GM12873 (cell line): ENCODE measurements around the gene ITSN1.
A peak's percentile ranks its signal among the peaks of the same experiment; 100 is the strongest.

ENCODE experiments used
- TF ChIP-seq, protein P1 (sequence below): IDR thresholded peaks from 2 replicates; pipeline ENCODE4 v1.5.1; 2012; ENCODE audit warnings: low read depth, mild to moderate bottlenecking, moderate library complexity, low read length, control low read depth; ENCODE audit not compliant: insufficient read depth; ENCODE audit errors: missing control alignments

Gene ITSN1

DNA sequence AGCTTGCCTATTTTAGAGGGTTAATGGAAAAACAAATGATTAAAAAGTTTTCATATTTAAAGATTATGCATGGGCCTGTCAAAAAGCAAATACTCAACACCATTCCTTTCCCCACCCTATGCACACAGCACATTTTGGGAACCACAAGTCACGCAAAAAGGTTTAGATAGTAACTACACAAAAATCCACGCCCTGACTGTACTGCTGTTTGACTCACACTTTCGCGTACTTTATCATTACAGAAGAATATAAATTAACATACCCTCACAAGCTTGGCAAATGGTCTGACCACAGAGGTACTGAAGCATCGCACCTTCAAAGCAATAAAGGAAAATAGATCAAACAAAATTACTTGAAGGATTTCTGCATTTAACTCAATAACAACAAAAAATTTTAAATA lies 271.9 kb downstream of the ITSN1 start:
- TF ChIP-seq, protein P1, sequence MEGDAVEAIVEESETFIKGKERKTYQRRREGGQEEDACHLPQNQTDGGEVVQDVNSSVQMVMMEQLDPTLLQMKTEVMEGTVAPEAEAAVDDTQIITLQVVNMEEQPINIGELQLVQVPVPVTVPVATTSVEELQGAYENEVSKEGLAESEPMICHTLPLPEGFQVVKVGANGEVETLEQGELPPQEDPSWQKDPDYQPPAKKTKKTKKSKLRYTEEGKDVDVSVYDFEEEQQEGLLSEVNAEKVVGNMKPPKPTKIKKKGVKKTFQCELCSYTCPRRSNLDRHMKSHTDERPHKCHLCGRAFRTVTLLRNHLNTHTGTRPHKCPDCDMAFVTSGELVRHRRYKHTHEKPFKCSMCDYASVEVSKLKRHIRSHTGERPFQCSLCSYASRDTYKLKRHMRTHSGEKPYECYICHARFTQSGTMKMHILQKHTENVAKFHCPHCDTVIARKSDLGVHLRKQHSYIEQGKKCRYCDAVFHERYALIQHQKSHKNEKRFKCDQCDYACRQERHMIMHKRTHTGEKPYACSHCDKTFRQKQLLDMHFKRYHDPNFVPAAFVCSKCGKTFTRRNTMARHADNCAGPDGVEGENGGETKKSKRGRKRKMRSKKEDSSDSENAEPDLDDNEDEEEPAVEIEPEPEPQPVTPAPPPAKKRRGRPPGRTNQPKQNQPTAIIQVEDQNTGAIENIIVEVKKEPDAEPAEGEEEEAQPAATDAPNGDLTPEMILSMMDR, result no peak

DNA sequence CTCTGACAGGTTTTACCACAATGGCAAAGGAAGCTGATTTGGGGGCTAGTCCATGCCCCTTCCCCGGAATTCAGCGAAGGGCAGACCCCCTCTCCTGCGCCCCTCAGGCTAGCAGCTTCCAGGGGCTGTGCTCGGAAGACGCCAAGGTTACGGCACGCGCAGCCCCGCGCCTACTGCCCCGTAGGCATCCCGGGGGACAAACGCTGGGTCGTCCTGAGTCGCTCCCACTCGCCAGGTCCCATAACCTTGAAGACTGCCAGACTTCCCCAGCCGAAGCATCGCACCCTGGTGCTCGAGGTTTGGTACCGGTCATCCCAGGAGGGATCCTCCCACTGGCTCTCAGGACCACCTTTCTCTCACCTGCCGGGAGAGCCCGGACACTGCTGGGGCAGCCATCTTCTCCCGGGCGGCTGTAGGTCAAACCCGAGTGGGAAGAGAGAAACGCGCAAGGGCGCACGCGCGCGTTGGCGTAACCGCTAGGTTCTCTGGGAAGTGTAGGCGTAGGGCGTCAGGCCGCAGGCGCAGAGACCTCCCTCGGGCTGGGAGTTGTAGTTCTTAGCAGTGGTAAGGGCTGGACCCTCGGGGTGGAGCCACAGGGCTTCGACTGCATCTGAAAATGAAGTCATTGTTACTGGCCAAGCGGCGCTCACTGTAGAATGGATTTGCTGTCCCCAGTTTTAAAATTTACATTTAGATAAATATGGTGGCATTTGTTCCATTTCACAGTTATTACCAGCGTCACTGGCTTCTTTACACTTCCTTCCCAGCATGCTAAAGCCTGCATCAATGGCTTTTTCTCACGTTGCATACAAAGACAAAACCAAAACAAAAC lies 273.3 kb downstream of the ITSN1 start, which contains the start of gene ATP5PO:
TSS of gene ATP5PO (minus strand) at position 437 of the 832 bp plus-strand sequence. CDS start at position 396, 41 bp downstream.
- TF ChIP-seq, protein P1, result no peak

DNA sequence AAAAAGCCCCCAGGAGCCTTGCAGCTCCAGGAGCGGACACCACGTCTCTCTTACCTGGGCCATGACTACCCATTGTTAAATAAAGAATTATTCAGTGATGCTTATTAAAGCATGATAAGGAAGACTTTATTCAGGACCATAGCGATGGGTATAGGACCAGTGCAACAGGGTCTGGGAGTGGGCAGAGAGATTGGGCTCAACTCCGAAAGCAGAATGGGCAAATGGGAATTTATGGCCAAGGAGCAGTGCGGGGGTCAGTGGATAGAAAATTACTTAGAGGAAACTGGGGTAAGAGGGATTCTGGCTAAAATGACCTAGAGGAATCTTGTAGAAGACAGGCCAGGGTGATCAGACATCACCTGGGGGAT lies 273.9 kb downstream of the ITSN1 start:
- TF ChIP-seq, protein P1, result no peak

DNA sequence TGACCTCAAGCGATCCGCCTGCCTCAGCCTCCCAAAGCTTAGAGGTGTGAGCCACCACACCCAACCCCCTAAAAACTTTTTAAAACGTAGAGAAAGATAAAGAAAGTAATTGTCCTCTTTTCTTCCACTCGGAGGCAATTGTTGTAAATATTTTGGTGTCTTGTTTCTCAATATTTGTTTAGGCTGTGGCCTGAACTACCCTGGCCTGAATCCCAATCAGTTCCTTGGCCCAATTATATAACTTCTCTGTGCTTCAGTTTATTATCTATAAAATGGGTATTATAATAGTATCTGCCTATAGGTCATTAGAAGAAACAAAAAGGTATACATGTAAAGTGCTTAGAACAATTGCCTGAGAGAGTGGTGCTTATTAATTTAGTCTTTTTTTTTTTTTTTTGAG lies 275.1 kb downstream of the ITSN1 start:
- TF ChIP-seq, protein P1, result no peak

DNA sequence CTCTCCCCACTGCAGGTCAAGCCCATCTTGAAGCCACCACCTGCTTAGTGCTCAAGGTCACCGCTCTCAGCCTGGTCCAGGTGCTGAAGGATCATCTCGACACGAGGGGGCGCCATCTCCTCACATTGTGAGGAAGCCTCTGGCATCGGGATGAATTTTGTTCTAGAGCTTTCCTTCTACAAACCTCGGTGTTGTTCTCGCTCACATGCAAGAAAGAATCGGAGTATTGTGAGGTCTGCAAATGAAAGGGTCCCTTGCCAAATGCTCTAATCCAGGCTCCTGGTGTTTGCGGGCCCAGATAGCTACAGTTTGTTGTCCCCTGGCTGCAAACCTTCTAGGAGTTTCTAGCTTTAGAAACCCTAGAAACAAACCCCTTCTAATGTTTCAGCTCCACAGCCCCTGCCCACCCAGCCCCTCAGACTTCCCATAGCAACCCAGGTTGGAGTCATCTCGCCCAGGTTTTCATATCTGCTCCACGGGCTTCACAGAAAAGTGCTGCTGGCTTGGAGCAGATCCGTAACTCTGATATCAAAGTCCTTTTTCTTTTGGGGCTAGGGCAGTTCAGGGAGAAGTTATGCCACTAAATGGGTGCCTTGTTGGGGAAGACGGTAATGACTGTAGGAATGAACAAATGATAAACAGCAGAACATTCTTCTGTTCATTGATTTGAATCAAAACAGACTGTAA lies 281.9 kb downstream of the ITSN1 start:
- TF ChIP-seq, protein P1, result peak; percentile 90

DNA sequence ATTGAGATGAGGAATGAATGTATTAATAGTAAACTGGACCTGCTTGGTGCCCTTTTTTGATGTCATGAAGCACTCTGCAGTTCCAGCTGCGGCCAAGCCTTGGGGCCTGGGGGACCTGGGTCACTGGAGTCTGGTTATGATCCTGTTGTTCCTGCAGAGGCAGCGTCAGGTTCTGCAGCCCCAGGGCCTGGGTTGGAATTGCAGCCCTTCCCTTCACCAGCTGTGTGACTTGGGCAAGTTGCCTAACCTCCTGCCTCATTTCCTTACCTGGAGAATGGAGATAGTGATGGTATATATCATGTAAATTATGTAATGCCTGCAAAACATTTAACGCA lies 282.4 kb downstream of the ITSN1 start:
- TF ChIP-seq, protein P1, result no peak

DNA sequence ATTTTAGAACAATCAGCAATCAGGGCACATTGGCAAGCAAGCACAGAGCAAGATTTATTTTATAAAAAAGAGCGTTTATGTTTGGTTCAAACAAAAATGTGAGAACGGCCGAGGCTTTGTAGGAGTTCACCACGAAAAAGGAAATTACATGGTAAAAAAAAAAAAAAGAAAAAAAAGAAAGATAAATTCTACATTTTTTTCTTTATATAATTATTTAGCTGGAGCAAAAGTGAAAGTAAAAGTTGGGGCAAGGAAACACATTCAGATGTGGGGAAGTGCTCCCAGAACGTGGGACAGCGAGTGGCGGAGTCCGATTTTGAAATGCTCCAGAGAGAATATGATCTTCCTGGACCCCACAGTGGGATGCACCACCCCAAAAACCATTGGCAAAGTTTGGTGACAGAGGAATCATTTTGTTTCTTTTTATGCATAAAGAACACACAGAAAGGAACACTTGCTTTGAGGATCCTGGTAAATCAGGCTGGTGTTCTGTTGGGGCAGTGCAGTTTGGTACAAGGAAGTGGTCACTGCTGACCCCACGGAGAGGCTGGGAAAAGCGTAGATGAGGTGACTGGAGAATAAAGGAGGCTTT lies 289.6 kb downstream of the ITSN1 start:
- TF ChIP-seq, protein P1, result no peak
